DMS53 (cell line): Measurements from ENCODE around the gene TMPRSS11A.
A peak's percentile ranks its signal among the peaks of the same experiment; 100 is the strongest.

Experiments used
- DNase-seq: peaks from one replicate; lab custom pipeline; 2025; lab: John Stamatoyannopoulos, UW

Gene TMPRSS11A

GRCh38 chr4:67963356-67963755 lies at the start of gene TMPRSS11A:
Gene TMPRSS11A, minus strand, starts transcription at chr4:67963493. Its CDS starts 100 bp downstream, at chr4:67963393.
- no peak for DNase-seq

GRCh38 chr4:68011684-68012083 lies 48.4 kb upstream of the TMPRSS11A start:
- no peak for DNase-seq

- DNase-seq: no peak
These were observed 39.6 kb upstream of the TMPRSS11A start for GRCh38 chr4:68002906-68003305.

- DNase-seq: no peak
These were observed 32.8 kb upstream of the TMPRSS11A start for GRCh38 chr4:67996127-67996526.

GRCh38 chr4:67988991-67989390 lies 25.7 kb upstream of the TMPRSS11A start:
- DNase-seq: no peak

- no peak for DNase-seq
These were observed 20.0 kb upstream of the TMPRSS11A start for GRCh38 chr4:67983333-67983732.

GRCh38 chr4:67980512-67980911 lies 17.2 kb upstream of the TMPRSS11A start:
- no peak for DNase-seq

- DNase-seq: no peak
These were observed 10.3 kb upstream of the TMPRSS11A start for GRCh38 chr4:67973608-67974007.

- no peak for DNase-seq
These were observed 8.4 kb downstream of the TMPRSS11A start for GRCh38 chr4:67954890-67955289.

- DNase-seq: no peak
These were observed 22.2 kb downstream of the TMPRSS11A start for GRCh38 chr4:67941074-67941473.

GRCh38 chr4:67940506-67940905 lies 22.8 kb downstream of the TMPRSS11A start:
- DNase-seq: no peak

GRCh38 chr4:67939195-67939594 lies 24.1 kb downstream of the TMPRSS11A start:
- DNase-seq: no peak

- DNase-seq: no peak
These were observed 27.4 kb downstream of the TMPRSS11A start for GRCh38 chr4:67935888-67936287.

- peak; percentile 40 for DNase-seq
These were observed 28.7 kb downstream of the TMPRSS11A start for GRCh38 chr4:67934628-67935027.

- DNase-seq: no peak
These were observed 29.5 kb downstream of the TMPRSS11A start for GRCh38 chr4:67933755-67934154.

GRCh38 chr4:67933038-67933437 lies 30.3 kb downstream of the TMPRSS11A start:
- DNase-seq: no peak

GRCh38 chr4:67931256-67931655 lies 32.0 kb downstream of the TMPRSS11A start:
- DNase-seq: no peak

GRCh38 chr4:67929426-67929825 lies 33.9 kb downstream of the TMPRSS11A start:
- no peak for DNase-seq

- peak; percentile 63 for DNase-seq
These were observed 34.7 kb downstream of the TMPRSS11A start for GRCh38 chr4:67928546-67928945.

GRCh38 chr4:67927251-67927650 lies 36.0 kb downstream of the TMPRSS11A start:
- no peak for DNase-seq

- DNase-seq: no peak
These were observed 36.8 kb downstream of the TMPRSS11A start for GRCh38 chr4:67926485-67926884.

GRCh38 chr4:67922697-67923096 lies 40.6 kb downstream of the TMPRSS11A start:
- no peak for DNase-seq

- DNase-seq: peak; percentile 42
These were observed 44.9 kb downstream of the TMPRSS11A start for GRCh38 chr4:67918428-67918827.

GRCh38 chr4:67915400-67915966 lies 47.8 kb downstream of the TMPRSS11A start:
- no peak for DNase-seq

- DNase-seq: no peak
These were observed 51.2 kb downstream of the TMPRSS11A start for GRCh38 chr4:67912080-67912479.
